ENCODE data around the gene TRERF1. TPM values are rescaled to one million over a fixed set of nuclear protein-coding genes. Genes with fewer than 3 reads are reported as not detected.

TRERF1 gene
- polyA plus RNA-seq, 1 experiment = 3.5 TPM

- Histone ChIP-seq H3K4me3 (ENCODE audit: low read depth, low read length) (no peak overlapping the region), H3K27me3 (ENCODE audit: control insufficient read depth, insufficient read depth, low read length) (no peaks in the 10 kb centered on the region), H3K36me3 (ENCODE audit: control insufficient read depth, insufficient read depth, low read length) (no peaks in the 10 kb centered on the region)
- TF ChIP-seq, protein P1, sequence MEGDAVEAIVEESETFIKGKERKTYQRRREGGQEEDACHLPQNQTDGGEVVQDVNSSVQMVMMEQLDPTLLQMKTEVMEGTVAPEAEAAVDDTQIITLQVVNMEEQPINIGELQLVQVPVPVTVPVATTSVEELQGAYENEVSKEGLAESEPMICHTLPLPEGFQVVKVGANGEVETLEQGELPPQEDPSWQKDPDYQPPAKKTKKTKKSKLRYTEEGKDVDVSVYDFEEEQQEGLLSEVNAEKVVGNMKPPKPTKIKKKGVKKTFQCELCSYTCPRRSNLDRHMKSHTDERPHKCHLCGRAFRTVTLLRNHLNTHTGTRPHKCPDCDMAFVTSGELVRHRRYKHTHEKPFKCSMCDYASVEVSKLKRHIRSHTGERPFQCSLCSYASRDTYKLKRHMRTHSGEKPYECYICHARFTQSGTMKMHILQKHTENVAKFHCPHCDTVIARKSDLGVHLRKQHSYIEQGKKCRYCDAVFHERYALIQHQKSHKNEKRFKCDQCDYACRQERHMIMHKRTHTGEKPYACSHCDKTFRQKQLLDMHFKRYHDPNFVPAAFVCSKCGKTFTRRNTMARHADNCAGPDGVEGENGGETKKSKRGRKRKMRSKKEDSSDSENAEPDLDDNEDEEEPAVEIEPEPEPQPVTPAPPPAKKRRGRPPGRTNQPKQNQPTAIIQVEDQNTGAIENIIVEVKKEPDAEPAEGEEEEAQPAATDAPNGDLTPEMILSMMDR (IDR thresholded peaks at IDR 0.05; ENCODE audit: insufficient read depth, low read depth, low read length) = no peak
- DNase-seq (ENCODE audit: low read depth) = no peak
- ChIA-PET CTCF (interaction anchor here (1.0 kb wide), 1 partner anchor 135 kb away, joined by 3 read pairs; no protein-coding TSS in a partner anchor), POLR2A (no interaction called here)
Measured at GRCh38 chr6:42396720-42397119, 55.0 kb downstream of the TRERF1 start.

DNA sequence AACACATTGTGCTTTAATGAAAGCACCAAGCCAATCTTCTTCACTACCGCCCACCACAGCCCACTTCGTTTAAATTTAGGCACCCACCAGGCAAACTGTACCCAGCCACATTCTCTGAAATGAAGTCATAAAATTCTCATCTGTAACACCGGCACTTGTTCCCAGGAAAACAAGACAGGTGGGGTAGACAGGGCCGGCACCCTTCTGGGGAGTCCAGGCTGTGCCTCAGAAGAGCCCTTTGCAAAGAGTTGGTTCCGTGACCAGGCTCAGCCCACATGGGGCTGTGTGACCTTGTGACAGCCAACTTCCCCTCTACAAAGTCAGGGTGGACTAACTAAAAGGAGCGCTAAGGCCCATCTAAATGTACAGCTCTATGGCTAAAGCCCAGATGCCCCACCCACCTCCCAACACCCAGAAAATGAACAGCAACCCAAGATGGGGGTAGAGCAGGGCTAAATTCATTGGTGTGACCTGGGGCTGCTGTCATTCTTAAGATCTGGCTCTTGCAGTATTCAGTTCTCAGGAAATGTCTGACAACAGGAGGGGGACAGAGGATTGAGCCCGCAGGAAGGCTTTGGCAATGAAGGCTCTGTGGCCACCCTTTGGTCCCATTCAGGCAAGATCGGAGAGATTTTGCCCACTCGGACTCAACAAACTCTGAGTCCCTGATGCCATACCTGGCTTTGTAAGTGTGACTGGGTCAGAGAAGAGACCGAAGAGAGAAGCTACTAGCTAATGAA, 56.7 kb downstream of the TRERF1 start:
- Histone ChIP-seq H3K36me3 (ENCODE audit: control insufficient read depth, insufficient read depth, low read length) (0 out of 2 replicates have a peak, but pooled peaks cover 2% of the 10 kb centered on the region), H3K27me3 (ENCODE audit: control insufficient read depth, insufficient read depth, low read length) (no peaks in the 10 kb centered on the region), H3K4me3 (ENCODE audit: low read depth, low read length) (no peak overlapping the region)
- POLR2A ChIA-PET = no interaction called here
- DNase-seq (ENCODE audit: low read depth) = no peak
- TF ChIP-seq, protein P1 (IDR thresholded peaks at IDR 0.05; ENCODE audit: insufficient read depth, low read depth, low read length) = no peak
- CTCF ChIA-PET = no interaction called here

DNA sequence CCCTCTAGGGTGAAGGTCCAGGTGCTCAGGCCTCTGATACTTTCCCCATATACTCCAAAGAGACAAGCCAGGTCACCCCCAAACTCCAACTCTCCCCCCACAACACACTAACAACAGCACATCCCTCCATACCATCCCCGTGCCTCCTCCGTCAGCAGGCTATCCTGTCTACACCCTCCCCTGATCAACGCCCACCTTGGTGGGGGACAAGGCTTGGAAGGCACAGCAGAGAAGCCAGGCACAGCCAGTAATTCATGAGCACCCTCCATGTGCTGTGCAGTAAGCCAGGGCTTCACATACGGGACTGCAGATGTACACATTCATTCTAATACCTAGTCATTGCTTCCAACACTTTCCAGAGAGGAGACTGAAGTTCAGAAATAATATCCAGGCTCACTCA, 57.6 kb downstream of the TRERF1 start:
- ChIA-PET CTCF (no interaction called here), POLR2A (no interaction called here)
- TF ChIP-seq, protein P1 (IDR thresholded peaks at IDR 0.05; ENCODE audit: insufficient read depth, low read depth, low read length) = no peak
- Histone ChIP-seq H3K27me3 (ENCODE audit: control insufficient read depth, insufficient read depth, low read length) (no peaks in the 10 kb centered on the region), H3K4me3 (ENCODE audit: low read depth, low read length) (no peak overlapping the region), H3K36me3 (ENCODE audit: control insufficient read depth, insufficient read depth, low read length) (0 out of 2 replicates have a peak, but pooled peaks cover 2% of the 10 kb centered on the region)
- DNase-seq (ENCODE audit: low read depth) = no peak

GRCh38 chr6:42393339-42393738, 58.4 kb downstream of the TRERF1 start:
- TF ChIP-seq, protein P1 (IDR thresholded peaks at IDR 0.05; ENCODE audit: insufficient read depth, low read depth, low read length) = no peak
- Histone ChIP-seq H3K4me3 (ENCODE audit: low read depth, low read length) (no peak overlapping the region), H3K27me3 (ENCODE audit: control insufficient read depth, insufficient read depth, low read length) (no peaks in the 10 kb centered on the region), H3K36me3 (ENCODE audit: control insufficient read depth, insufficient read depth, low read length) (0 out of 2 replicates have a peak, but pooled peaks cover 2% of the 10 kb centered on the region)
- POLR2A ChIA-PET = no interaction called here
- DNase-seq (ENCODE audit: low read depth) = no peak
- CTCF ChIA-PET = interaction anchor here (1.1 kb wide), 1 partner anchor 9 kb away, joined by 6 read pairs; no protein-coding TSS in a partner anchor

- Histone ChIP-seq H3K27me3 (ENCODE audit: control insufficient read depth, insufficient read depth, low read length) (no peaks in the 10 kb centered on the region), H3K4me3 (ENCODE audit: low read depth, low read length) (no peak overlapping the region), H3K36me3 (ENCODE audit: control insufficient read depth, insufficient read depth, low read length) (0 out of 2 replicates have a peak, but pooled peaks cover 2% of the 10 kb centered on the region)
- TF ChIP-seq, protein P1 (IDR thresholded peaks at IDR 0.05; ENCODE audit: insufficient read depth, low read depth, low read length) = no peak
- no peak for DNase-seq (ENCODE audit: low read depth)
- CTCF ChIA-PET = interaction anchor here (1.1 kb wide), 1 partner anchor 10 kb away, joined by 6 read pairs; no protein-coding TSS in a partner anchor
- POLR2A ChIA-PET = no interaction called here
Measured at GRCh38 chr6:42392833-42393232, 58.9 kb downstream of the TRERF1 start.
